ENCODE measurements around the gene TMEM95.
A peak's percentile ranks its signal among the peaks of the same experiment; 100 is the strongest.

DNA sequence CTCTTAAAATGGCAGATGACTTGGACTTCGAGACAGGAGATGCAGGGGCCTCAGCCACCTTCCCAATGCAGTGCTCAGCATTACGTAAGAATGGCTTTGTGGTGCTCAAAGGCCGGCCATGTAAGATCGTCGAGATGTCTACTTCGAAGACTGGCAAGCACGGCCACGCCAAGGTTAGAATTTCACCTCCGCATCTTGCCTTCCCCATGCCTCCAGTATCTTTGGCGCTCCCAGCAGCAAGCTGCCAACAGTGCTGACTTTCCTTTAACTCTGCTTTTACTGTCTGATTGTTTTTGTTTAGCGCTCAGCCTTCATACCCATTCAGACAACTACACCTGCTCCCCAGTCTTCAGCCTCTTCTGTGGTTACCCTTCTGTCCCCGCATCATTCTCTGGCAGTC is 45.3 kb upstream of the TMEM95 start:
- no peak for TF ChIP-seq EZH2 (IDR thresholded peaks at IDR 0.05; ENCODE audit: low read depth, unreplicated experiment)
- TF ChIP-seq, protein P1, sequence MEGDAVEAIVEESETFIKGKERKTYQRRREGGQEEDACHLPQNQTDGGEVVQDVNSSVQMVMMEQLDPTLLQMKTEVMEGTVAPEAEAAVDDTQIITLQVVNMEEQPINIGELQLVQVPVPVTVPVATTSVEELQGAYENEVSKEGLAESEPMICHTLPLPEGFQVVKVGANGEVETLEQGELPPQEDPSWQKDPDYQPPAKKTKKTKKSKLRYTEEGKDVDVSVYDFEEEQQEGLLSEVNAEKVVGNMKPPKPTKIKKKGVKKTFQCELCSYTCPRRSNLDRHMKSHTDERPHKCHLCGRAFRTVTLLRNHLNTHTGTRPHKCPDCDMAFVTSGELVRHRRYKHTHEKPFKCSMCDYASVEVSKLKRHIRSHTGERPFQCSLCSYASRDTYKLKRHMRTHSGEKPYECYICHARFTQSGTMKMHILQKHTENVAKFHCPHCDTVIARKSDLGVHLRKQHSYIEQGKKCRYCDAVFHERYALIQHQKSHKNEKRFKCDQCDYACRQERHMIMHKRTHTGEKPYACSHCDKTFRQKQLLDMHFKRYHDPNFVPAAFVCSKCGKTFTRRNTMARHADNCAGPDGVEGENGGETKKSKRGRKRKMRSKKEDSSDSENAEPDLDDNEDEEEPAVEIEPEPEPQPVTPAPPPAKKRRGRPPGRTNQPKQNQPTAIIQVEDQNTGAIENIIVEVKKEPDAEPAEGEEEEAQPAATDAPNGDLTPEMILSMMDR (conservative IDR thresholded peaks at IDR 0.05; ENCODE audit: low read depth in 2 of 2) = no peak
- TF ChIP-seq CREB1 (CRISPR knock-in tag; IDR thresholded peaks at IDR 0.05; ENCODE audit: low read depth) = no peak
- no peak for TF ChIP-seq EZH2phosphoT487 (IDR thresholded peaks at IDR 0.05; ENCODE audit: unreplicated experiment)
- no peak for TF ChIP-seq JUNB (IDR thresholded peaks at IDR 0.05; ENCODE audit: unreplicated experiment)
- peak; percentile 30; the same call in 1 of the 2 replicates for TF ChIP-seq POLR2AphosphoS5 (IDR thresholded peaks at IDR 0.05; ENCODE audit: low read depth)
- TF ChIP-seq, protein P2, sequence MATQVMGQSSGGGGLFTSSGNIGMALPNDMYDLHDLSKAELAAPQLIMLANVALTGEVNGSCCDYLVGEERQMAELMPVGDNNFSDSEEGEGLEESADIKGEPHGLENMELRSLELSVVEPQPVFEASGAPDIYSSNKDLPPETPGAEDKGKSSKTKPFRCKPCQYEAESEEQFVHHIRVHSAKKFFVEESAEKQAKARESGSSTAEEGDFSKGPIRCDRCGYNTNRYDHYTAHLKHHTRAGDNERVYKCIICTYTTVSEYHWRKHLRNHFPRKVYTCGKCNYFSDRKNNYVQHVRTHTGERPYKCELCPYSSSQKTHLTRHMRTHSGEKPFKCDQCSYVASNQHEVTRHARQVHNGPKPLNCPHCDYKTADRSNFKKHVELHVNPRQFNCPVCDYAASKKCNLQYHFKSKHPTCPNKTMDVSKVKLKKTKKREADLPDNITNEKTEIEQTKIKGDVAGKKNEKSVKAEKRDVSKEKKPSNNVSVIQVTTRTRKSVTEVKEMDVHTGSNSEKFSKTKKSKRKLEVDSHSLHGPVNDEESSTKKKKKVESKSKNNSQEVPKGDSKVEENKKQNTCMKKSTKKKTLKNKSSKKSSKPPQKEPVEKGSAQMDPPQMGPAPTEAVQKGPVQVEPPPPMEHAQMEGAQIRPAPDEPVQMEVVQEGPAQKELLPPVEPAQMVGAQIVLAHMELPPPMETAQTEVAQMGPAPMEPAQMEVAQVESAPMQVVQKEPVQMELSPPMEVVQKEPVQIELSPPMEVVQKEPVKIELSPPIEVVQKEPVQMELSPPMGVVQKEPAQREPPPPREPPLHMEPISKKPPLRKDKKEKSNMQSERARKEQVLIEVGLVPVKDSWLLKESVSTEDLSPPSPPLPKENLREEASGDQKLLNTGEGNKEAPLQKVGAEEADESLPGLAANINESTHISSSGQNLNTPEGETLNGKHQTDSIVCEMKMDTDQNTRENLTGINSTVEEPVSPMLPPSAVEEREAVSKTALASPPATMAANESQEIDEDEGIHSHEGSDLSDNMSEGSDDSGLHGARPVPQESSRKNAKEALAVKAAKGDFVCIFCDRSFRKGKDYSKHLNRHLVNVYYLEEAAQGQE (IDR thresholded peaks at IDR 0.05; ENCODE audit: unreplicated experiment) = no peak
- no peak for TF ChIP-seq ZNF331 (CRISPR knock-in tag; IDR thresholded peaks at IDR 0.05; ENCODE audit: low read depth)
- no peak for TF ChIP-seq NANOG (IDR thresholded peaks at IDR 0.05; ENCODE audit: borderline replicate concordance)
- TF ChIP-seq, protein P3, sequence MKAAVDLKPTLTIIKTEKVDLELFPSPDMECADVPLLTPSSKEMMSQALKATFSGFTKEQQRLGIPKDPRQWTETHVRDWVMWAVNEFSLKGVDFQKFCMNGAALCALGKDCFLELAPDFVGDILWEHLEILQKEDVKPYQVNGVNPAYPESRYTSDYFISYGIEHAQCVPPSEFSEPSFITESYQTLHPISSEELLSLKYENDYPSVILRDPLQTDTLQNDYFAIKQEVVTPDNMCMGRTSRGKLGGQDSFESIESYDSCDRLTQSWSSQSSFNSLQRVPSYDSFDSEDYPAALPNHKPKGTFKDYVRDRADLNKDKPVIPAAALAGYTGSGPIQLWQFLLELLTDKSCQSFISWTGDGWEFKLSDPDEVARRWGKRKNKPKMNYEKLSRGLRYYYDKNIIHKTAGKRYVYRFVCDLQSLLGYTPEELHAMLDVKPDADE (IDR thresholded peaks at IDR 0.05) = no peak
- no peak for TF ChIP-seq ZNF114 (CRISPR knock-in tag; IDR thresholded peaks at IDR 0.05)

All from GM23338 (cell line).